ENCODE results near the gene PLEKHG4B. TPM values are rescaled to one million over a fixed set of nuclear protein-coding genes. Genes with fewer than 3 reads are reported as not detected.

The PLEKHG4B gene
- total and polyA plus RNA-seq, 2 of the 8 experiments (the other 6 are each of a cell fraction or from before 2014, with no cell fraction given): 31.1 to 43.6 TPM

GRCh38 chr5:77546-77945 lies 14.4 kb upstream of the PLEKHG4B start:
- no peak overlapping the region for H3K4me2 ChIP-seq (ENCODE audit: insufficient read depth in 1 of 2, low read depth in 2 of 2, low read length in 2 of 2)
- no peak overlapping the region for H4K91ac ChIP-seq (replicated peaks; ENCODE audit: insufficient read length, low read length)
- no peak overlapping the region for H2AFZ ChIP-seq (ENCODE audit: low read length)
- no peaks in the 10 kb centered on the region for H3K9me3 ChIP-seq (ENCODE audit: insufficient read depth in 2 of 2, low read depth in 1 of 2, low read length in 1 of 2)
- H3K27ac ChIP-seq (ENCODE audit: low read depth, low read length): no peak overlapping the region
- no peak overlapping the region for H3K14ac ChIP-seq (ENCODE audit: insufficient read length)
- peaks cover 0 to 3% of the 10 kb centered on the region in 2 experiments for H4K20me1 ChIP-seq (replicated peaks in 1 of 2; ENCODE audit: control insufficient read depth in 1 of 2, insufficient read depth in 2 of 2, low read length in 2 of 2)
- no peak overlapping the region for H2BK12ac ChIP-seq (ENCODE audit: low read depth, low read length)
- H3K4ac ChIP-seq (replicated peaks; ENCODE audit: insufficient read length, low read depth, low read length): no peak overlapping the region
- POLR2A ChIA-PET (ENCODE audit: partially characterized antibody): no interaction called here
- no peak overlapping the region for H4K8ac ChIP-seq (ENCODE audit: extremely low read depth, insufficient read depth, low read length)
- H3K4me1 ChIP-seq (replicated peaks in 1 of 4; ENCODE audit: control insufficient read depth in 3 of 4, insufficient read depth in 4 of 4, low read length in 3 of 4): peaks cover 3 to 22% (median 16%) of the 10 kb centered on the region in 4 experiments
- H3K4me3 ChIP-seq (ENCODE audit: extremely low read depth in 1 of 4, insufficient read depth in 2 of 4, low read depth in 3 of 4, low read length in 4 of 4): no peak overlapping the region
- CTCF ChIA-PET (ENCODE audit: partially characterized antibody): no interaction called here
- H2BK15ac ChIP-seq (ENCODE audit: low read length): no peak overlapping the region
- H3K23me2 ChIP-seq (ENCODE audit: low read depth, low read length): no peaks in the 10 kb centered on the region
- no peak for TF ChIP-seq TAF1 (IDR thresholded peaks at IDR 0.05; ENCODE audit: low read depth, low read length)
- no peak for TF ChIP-seq NRF1 (IDR thresholded peaks at IDR 0.05; ENCODE audit: low read depth, low read length)
- no peak for TF ChIP-seq CREB1 (IDR thresholded peaks at IDR 0.05)
- no peak for TF ChIP-seq PHF8 (conservative IDR thresholded peaks at IDR 0.05; ENCODE audit: low read depth, low read length)
- no peak for TF ChIP-seq GABPA (IDR thresholded peaks at IDR 0.05; ENCODE audit: borderline replicate concordance, insufficient read depth, low read length)
- TF ChIP-seq GTF2F1 (IDR thresholded peaks at IDR 0.05; ENCODE audit: borderline replicate concordance, low read depth, low read length): no peak
- no peak for TF ChIP-seq EGR1 (IDR thresholded peaks at IDR 0.05; ENCODE audit: borderline replicate concordance, low read depth, low read length)
- no peak for TF ChIP-seq HDAC6 (IDR thresholded peaks at IDR 0.05; ENCODE audit: low read depth, low read length)
- no peak for TF ChIP-seq SP4 (IDR thresholded peaks at IDR 0.05; ENCODE audit: low read length)
- no peak for TF ChIP-seq KDM1A (IDR thresholded peaks at IDR 0.05; ENCODE audit: borderline replicate concordance, low read length)
- TF ChIP-seq POLR2AphosphoS5 (IDR thresholded peaks at IDR 0.05; ENCODE audit: low read depth, low read length): no peak
- no peaks in the 10 kb centered on the region; a peak in 1 of 7 replicates for H3K27me3 ChIP-seq (replicated peaks in 1 of 4; ENCODE audit: control insufficient read depth in 3 of 4, extremely low read depth in 1 of 4, insufficient read depth in 3 of 4, low read length in 3 of 4)
- DNase-seq (ENCODE audit: low read depth in 1 of 2, low spot score in 2 of 2) (no peak), FAIRE-seq (no peak)
- WGBS, 2 experiments (ENCODE audit: extremely low coverage in 1 of 2, insufficient coverage in 1 of 2, insufficient read length in 1 of 2, insufficient replicate concordance in 2 of 2, low coverage in 1 of 2, low lambda C conversion rate in 2 of 2, missing lambda C conversion rate in 1 of 2): 88% methylated on average over 10 of the region's 10 CpGs; no CpG with 5 or more reads in 1 of the 2 experiments
- H3K36me3 ChIP-seq (ENCODE audit: control insufficient read depth in 2 of 4, insufficient read depth in 4 of 4, low read length in 3 of 4): no peaks in the 10 kb centered on the region
- no peak overlapping the region for H2BK5ac ChIP-seq (ENCODE audit: low read depth, low read length)
- H2AK5ac ChIP-seq (ENCODE audit: low read depth, low read length): no peak overlapping the region
- no peak overlapping the region for H3K9ac ChIP-seq (replicated peaks in 1 of 4; ENCODE audit: extremely low read depth in 1 of 4, low read depth in 3 of 4, low read length in 3 of 4)
- H3K79me1 ChIP-seq (ENCODE audit: low read depth, low read length): no peaks in the 10 kb centered on the region; the same call in 1 of the 2 replicates
- no peak overlapping the region for H4K5ac ChIP-seq (ENCODE audit: insufficient read length, low read depth, low read length)
- H3K18ac ChIP-seq (ENCODE audit: extremely low read depth, low read length): no peak overlapping the region
- H3K56ac ChIP-seq (replicated peaks; ENCODE audit: insufficient read length, low read depth, low read length): no peak overlapping the region
- no peak overlapping the region for H3K23ac ChIP-seq (ENCODE audit: insufficient read length)
- H2BK120ac ChIP-seq (replicated peaks; ENCODE audit: low read depth, low read length): no peak overlapping the region
- no peaks in the 10 kb centered on the region for H3K79me2 ChIP-seq (ENCODE audit: control insufficient read depth in 1 of 2, insufficient read depth in 2 of 2, low read length in 2 of 2)
- no peak overlapping the region for H2BK20ac ChIP-seq (ENCODE audit: low read length)
